Kidney capillary endothelial cell (primary cell): ENCODE results near the gene PUDP.
"Not testable (repeated sequence)": the region's sequence is repeated elsewhere in the genome, so short reads cannot be mapped to it uniquely, and the experiment has no call there.

ENCODE experiments used
- DNase-seq: peaks from one replicate; pipeline ENCODE4 v3.0.0-alpha.2; 2018; ENCODE audit warnings: low spot score

Gene PUDP

GRCh38 chrX:7109838-7110793 lies 37.8 kb downstream of the PUDP start:
- DNase-seq = no peak

- DNase-seq = no peak
Measured at GRCh38 chrX:7109049-7109531, 38.9 kb downstream of the PUDP start.

GRCh38 chrX:7108030-7108429 lies 39.9 kb downstream of the PUDP start:
- DNase-seq = no peak

GRCh38 chrX:7106649-7107048 lies 41.3 kb downstream of the PUDP start:
- no peak for DNase-seq

GRCh38 chrX:7102119-7102518 lies 45.8 kb downstream of the PUDP start:
- no peak for DNase-seq

DNA sequence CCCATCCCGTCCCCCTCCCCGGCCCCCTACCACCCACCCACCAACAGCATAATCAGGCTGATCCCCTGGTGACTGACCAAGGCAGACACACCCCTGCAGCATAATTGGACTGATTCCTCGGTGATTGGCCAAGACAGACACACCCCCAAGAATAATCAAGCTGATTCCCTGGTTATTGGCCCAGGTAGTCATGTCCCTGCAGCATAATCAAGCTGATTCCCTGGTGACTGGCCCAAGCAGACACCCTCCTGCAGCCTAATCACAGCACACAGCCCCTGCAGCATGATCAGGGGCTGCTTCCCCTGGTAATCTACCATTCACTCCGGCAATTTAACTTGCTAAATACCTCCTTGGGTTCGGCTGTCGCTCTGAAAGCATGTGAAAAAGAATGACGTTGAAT lies 47.9 kb downstream of the PUDP start:
- no peak for DNase-seq

- not testable (repeated sequence) for DNase-seq
Measured at GRCh38 chrX:7095657-7096056, 52.3 kb downstream of the PUDP start.

- no peak for DNase-seq
Measured at GRCh38 chrX:7093305-7093704, 54.6 kb downstream of the PUDP start.

DNA sequence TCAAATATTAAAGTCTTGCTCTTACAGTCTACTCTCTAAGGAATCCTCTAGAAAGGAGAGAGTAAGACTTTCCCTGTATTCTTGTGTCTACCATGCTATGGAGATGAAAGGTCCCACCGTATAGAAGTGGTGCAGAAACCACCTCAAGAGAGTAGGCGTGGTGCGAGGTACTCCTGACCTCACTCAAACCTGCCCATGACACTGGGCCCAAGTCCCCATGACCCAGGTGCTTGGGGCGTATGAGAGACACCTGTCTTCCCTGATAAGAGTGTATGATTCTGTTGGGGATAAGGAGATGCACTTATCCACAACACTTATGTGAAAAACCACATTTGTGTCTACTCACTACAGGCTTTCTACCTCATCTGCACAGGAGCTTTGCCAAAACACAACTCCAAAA lies 55.4 kb downstream of the PUDP start:
- no peak for DNase-seq

DNA sequence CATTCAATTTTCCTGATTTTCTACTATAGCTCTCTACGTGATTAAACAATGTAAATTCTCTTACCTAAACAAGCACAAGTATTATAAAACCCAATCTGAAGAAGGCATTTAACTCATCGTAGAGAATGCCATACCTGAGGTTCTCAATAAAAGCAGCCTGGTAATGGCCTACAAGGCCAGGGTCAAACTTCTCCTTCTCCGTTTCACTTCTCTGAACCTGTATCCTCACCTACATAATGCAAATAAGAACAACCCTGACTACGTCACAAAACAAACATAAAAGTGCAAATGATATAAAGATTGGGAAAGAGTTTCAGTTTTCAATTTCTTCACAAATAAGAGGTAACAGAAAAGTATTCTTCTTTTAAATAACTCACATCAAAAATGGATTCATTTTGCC lies 56.0 kb downstream of the PUDP start:
- no peak for DNase-seq

DNA sequence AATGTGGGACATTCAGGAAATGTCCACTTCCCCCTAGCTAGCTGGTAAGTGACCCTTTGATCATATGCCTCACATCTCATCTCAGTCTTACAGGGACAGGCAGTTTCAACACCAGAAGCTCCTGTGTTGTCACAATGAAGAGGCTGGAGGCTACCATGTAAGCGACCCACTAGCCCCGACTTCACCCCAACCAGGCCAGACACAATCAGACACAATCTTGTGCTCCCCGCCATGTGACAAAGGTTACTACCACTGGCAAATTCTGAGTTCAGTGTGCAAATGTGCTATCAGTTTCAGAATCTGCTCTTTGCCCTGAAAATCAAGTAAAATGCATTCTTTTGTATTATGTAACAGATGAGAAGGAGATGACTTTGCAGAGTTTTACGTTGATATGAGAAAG lies 57.3 kb downstream of the PUDP start:
- peak; percentile 30 for DNase-seq

- no peak for DNase-seq
Measured at GRCh38 chrX:7088968-7089615, 58.9 kb downstream of the PUDP start.

DNA sequence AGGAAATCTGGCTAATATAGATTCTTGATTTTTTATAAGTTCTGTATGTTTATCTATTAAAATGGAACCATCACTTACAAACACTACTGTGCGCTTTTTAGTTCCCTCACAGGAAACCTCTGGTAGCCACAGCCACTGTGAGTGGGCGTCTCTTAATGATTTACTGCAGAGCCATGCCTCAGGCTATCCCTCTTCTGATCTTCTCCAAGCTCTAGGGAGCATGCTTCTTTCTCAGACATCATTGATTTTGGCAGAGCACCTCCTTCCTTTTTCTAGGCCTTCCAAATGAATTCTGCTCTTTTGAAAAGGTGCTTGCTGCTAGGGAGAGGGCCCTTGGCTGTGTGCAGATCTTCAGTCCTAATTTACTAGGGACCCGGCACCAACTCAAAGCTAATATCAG lies 61.6 kb downstream of the PUDP start:
- DNase-seq = no peak

DNA sequence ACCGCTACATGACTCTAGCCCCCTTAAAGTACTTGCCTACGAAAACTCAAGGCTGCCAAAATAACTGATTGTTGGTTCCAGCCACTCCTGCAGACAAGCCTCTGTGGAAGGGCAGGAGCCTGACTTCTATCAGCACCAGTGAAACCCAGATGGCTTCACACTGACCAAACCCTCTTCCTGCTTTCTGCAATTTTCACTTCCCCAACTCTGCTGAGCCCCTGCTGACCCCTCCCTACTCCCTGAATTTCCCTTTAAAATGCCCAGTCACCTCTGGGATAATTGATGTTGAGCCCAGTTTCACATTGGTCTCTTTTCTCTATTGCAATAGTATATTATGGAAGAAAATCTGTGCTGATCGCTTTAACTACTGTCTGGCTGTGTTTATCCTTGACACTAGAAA lies 62.1 kb downstream of the PUDP start:
- no peak for DNase-seq

DNA sequence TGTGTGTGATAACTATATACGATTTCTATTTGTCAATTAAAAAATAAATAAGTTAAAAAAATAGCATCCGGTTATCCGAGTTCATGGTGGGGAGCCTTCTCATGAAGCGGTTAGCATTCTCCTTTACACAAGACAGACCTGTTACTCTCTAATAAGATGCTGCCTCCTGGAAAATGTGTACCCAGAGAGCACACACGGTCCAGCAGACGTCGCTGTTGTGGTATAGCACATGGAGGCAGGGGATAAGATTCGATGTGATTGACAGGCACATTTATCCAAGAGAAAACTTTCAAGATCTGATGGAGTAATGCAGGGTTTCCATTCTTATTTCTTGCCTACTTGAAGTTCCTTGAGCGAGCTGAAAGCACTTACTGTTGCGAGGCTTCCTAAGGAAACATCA lies 63.1 kb downstream of the PUDP start:
- no peak for DNase-seq

- DNase-seq = peak; percentile 87
Measured at GRCh38 chrX:7083468-7084396, 64.2 kb downstream of the PUDP start.

- no peak for DNase-seq
Measured at GRCh38 chrX:7083021-7083420, 64.9 kb downstream of the PUDP start.

- DNase-seq = no peak
Measured at GRCh38 chrX:7082556-7082955, 65.4 kb downstream of the PUDP start.

- DNase-seq = no peak
Measured at GRCh38 chrX:7077241-7078230, 70.4 kb downstream of the PUDP start.

GRCh38 chrX:7076245-7076661 lies 71.7 kb downstream of the PUDP start:
- DNase-seq = no peak

DNA sequence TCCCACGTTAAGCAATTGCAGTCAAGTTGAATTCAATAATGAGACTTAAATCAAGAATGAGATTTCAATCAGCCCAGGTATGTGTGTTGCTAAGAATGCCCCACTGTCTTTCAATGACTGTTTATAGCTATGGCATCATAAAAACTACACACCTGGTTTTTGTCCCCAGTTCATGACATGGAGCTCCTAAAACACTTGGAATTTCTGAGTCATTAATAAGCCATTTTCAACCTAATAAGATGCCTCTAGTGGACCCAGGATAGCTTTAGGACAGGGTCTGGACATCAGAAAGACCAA lies 73.1 kb downstream of the PUDP start:
- no peak for DNase-seq
